ENCODE results near the gene CD33. TPM values are rescaled to one million over a fixed set of nuclear protein-coding genes. Genes with fewer than 3 reads are reported as not detected.

CD33 gene
- total and polyA plus RNA-seq, 7 donors: 0.24 to 3.1 (median 2.0) TPM

DNA sequence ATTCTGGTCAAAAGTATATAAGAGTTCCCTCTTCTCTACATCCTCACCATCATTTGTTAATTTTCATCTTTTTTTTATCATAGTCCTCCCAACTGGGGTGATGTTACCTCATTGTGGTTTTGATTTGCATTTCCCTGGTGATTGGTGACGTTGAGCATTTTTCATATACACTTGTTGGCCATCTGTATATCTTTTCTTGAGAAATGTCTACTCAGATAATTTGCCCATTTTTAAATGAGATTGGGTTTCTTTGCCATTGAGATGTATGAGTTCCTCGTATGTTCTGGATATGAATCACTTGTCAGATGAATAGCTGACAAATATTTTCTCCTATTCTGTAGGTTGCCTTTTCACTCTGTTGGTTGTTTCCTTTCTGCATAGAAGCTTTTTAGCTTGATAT, 2.4 kb downstream of the CD33 start:
- no peaks in the 10 kb centered on the region for H3K36me3 ChIP-seq (ENCODE audit: insufficient read depth in 1 of 2, low read depth in 1 of 2)
- DNase-seq (no peak), ATAC-seq (no peak)
- intact Hi-C loops (cut with DNase I): no loop called here
- peaks cover 0 to 2% (median 0%) of the 10 kb centered on the region in 3 donors for H3K27me3 ChIP-seq (ENCODE audit: insufficient read depth in 3 of 3, low read length in 2 of 3)
- no peaks in the 10 kb centered on the region for H3K9me3 ChIP-seq
- H3K27ac ChIP-seq: no peak overlapping the region
- WGBS, 3 donors: 49 to 55% (median 52%) methylated on average over 2 of the region's 2 CpGs
- no peak overlapping the region for H3K4me3 ChIP-seq
- no peaks in the 10 kb centered on the region for H3K4me1 ChIP-seq
- TF ChIP-seq, protein P1, sequence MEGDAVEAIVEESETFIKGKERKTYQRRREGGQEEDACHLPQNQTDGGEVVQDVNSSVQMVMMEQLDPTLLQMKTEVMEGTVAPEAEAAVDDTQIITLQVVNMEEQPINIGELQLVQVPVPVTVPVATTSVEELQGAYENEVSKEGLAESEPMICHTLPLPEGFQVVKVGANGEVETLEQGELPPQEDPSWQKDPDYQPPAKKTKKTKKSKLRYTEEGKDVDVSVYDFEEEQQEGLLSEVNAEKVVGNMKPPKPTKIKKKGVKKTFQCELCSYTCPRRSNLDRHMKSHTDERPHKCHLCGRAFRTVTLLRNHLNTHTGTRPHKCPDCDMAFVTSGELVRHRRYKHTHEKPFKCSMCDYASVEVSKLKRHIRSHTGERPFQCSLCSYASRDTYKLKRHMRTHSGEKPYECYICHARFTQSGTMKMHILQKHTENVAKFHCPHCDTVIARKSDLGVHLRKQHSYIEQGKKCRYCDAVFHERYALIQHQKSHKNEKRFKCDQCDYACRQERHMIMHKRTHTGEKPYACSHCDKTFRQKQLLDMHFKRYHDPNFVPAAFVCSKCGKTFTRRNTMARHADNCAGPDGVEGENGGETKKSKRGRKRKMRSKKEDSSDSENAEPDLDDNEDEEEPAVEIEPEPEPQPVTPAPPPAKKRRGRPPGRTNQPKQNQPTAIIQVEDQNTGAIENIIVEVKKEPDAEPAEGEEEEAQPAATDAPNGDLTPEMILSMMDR (IDR thresholded peaks at IDR 0.05): no peak

DNA sequence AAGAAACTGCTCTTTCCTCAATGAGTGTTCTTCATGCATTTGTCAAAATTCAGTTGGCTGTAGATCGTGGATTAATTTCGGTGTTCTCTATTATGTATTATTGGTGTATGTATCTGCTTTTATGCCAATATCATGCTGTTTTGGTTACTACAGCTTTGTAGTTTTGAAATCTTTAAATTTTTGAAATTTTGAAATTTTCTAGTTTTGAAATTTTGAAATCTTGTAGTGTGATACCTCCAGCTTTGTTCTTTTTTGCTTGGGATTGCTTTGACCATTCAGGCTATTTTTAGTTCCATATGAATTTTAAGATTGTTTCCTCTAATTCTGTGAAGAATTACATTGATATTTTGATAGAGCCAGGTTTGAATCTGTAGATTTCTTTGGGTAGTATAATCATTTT, 3.1 kb downstream of the CD33 start:
- H3K4me1 ChIP-seq: no peaks in the 10 kb centered on the region
- no peak for ATAC-seq
- TF ChIP-seq, protein P1 (IDR thresholded peaks at IDR 0.05): no peak
- H3K9me3 ChIP-seq: no peaks in the 10 kb centered on the region
- H3K36me3 ChIP-seq (ENCODE audit: insufficient read depth in 1 of 2, low read depth in 1 of 2): no peaks in the 10 kb centered on the region
- H3K27ac ChIP-seq: no peak overlapping the region
- peaks cover 0 to 2% (median 0%) of the 10 kb centered on the region in 3 donors for H3K27me3 ChIP-seq (ENCODE audit: insufficient read depth in 3 of 3, low read length in 2 of 3)
- DNase-seq: no peak
- WGBS, 3 donors: 89 to 91% (median 90%) methylated on average over 2 of the region's 2 CpGs
- intact Hi-C loops (cut with DNase I): no loop called here
- no peak overlapping the region for H3K4me3 ChIP-seq

DNA sequence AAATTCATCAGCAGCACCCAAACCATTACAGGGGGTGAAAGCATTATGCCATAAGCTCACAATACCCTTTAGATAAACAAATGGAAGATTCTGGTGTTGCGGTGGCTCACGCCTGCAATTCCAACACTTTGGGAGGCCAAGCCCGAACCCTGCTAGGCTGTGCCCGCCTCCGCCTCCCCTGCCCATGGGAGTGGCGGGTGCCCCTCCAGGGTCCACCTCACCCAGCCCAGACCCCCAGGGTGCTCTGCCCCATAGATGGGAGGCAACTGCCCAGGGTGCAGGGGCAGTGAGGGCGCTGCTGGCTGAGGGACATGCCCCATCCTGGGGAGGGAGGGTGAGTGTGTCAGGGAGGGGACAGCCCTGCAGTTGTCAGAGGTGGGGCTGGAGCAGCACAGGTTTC, 16.0 kb downstream of the CD33 start:
- 89 to 90% (median 89%) methylated on average over 7 of the region's 7 CpGs for WGBS, 3 donors

DNA sequence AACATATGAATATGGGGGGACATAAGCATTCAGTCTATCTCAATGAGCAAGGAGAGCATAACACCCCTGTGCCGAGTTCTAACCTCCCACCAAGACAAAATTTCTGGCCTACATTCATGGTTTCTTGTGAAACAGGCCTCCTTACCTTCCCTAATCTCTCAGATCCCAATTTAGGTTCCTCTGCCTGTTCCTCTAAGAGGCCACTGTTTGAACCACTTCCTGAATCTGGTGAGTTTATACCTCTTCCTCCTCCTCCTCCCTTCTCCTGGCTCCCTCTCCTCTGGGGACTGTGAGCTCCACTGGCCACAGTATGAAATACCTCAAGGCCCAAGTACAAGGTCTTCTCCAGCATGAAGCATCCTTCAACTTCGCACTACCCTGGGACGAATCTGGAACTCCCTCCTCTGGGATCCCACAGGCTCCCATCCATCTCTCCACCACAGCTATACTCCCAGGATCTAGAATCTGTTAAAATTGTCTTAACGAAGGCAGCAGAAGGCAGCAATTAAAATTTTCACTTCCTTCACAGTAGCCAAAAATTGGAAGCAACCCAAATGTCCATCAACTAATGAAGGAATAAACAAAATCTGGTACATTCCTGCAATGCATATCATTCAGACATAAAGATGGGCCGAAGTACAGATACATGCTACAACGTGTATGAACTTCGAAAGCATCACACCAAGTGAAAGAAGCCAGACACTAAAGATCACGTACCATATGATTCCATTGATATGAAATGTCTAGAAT, 18.2 kb downstream of the CD33 start:
- H3K36me3 ChIP-seq (ENCODE audit: insufficient read depth in 1 of 2, low read depth in 1 of 2): no peaks in the 10 kb centered on the region

More for the DNA sequence above, 16.0 kb downstream of the CD33 start:
- ATAC-seq (no peak), DNase-seq (no peak)
- H3K36me3 ChIP-seq (ENCODE audit: insufficient read depth in 1 of 2, low read depth in 1 of 2): no peaks in the 10 kb centered on the region
- intact Hi-C loops (cut with DNase I): no loop called here
- no peak overlapping the region for H3K27ac ChIP-seq
- no peaks in the 10 kb centered on the region for H3K27me3 ChIP-seq (ENCODE audit: insufficient read depth in 3 of 3, low read length in 2 of 3)
- H3K4me1 ChIP-seq: no peaks in the 10 kb centered on the region
- H3K9me3 ChIP-seq: no peaks in the 10 kb centered on the region
- H3K4me3 ChIP-seq: no peak overlapping the region
- TF ChIP-seq, protein P1 (IDR thresholded peaks at IDR 0.05): no peak

More for the DNA sequence above, 18.2 kb downstream of the CD33 start:
- 70 to 74% (median 72%) methylated on average over 8 of the region's 8 CpGs for WGBS, 3 donors
- Histone ChIP-seq H3K4me3 (no peak overlapping the region), H3K27me3 (ENCODE audit: insufficient read depth in 3 of 3, low read length in 2 of 3) (no peaks in the 10 kb centered on the region), H3K4me1 (no peaks in the 10 kb centered on the region), H3K9me3 (no peaks in the 10 kb centered on the region), H3K27ac (no peak overlapping the region)
- intact Hi-C loops (cut with DNase I): no loop called here
- no peak for DNase-seq
- TF ChIP-seq, protein P1 (IDR thresholded peaks at IDR 0.05): no peak
- ATAC-seq: no peak
